NCI-H1930 (cell line): ENCODE results near the gene RTCB.

Experiments
- DNase-seq, 2 experiments: peaks; one replicate each; lab custom pipeline; 2025; lab: John Stamatoyannopoulos, UW

RTCB gene

GRCh38 chr22:32411829-32412592, at the start of gene RTCB:
RTCB (minus strand) TSS chr22:32412247; CDS start chr22:32412156, 91 bp downstream.
- DNase-seq, result peak; percentile 68 to 84

GRCh38 chr22:32457031-32457430, 45.0 kb upstream of the RTCB start:
- DNase-seq, result no peak

GRCh38 chr22:32448980-32449379, 36.9 kb upstream of the RTCB start:
- DNase-seq, result no peak

- no peak for DNase-seq
Observed at GRCh38 chr22:32446321-32446720, 34.3 kb upstream of the RTCB start.

DNA sequence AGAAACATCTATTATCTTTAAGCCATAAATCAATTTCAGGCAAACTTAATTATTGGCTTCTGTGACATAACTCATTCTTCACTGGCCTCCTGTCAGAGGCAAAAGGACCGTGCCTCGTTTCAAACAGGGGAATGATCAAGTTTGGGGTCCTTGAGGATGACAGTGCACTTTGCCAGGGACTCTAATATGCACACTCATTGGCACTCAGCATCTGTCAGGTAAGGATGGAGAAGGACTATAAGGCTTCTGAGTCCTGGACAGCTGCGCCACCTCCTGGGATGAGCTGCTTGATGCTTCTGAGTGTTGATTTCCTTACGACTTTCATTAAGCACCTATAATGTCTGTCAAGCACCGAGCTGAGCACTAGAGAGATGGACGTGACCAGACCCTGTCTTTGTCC, 32.0 kb upstream of the RTCB start:
- peak in 1 of 2 experiments; percentile 22 for DNase-seq

DNA sequence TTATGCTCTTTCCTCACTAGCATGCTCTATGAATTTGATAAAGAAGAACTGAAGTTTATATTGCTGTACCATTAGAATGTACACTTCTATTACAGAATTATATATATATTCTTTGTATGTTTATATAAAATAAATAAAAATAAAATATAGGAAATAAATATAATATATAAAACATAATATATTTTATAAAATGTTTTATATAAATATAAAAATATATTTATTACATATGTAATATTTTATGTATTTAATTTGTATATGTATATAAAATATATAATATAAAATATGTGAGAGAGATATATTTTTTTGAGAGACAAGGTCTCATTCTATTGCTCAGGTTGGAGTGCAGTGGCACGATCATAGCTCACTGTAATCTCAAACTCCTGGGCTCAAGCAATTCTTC, 18.3 kb upstream of the RTCB start:
- no peak for DNase-seq

DNA sequence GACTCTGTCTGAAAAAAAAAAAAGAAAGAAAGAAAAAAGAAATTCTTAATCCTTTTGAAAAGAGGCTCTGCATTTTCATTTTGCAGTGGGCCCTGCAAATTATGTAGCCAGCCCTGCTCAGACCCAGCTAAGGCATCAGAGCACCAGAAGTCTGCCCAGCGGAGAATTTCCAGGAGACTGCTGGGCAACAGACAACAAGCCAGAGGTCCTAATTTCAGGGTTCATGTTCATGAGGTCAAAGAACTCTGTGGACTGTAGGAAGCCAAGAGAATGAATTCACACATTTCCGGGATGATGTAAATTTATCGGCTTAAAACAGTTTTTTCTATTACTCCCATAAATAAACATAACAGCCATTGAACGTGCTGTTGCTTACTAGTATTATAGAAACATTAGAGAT, 14.8 kb upstream of the RTCB start:
- DNase-seq, result no peak

- no peak for DNase-seq
Observed at GRCh38 chr22:32423664-32424063, 11.6 kb upstream of the RTCB start.

DNA sequence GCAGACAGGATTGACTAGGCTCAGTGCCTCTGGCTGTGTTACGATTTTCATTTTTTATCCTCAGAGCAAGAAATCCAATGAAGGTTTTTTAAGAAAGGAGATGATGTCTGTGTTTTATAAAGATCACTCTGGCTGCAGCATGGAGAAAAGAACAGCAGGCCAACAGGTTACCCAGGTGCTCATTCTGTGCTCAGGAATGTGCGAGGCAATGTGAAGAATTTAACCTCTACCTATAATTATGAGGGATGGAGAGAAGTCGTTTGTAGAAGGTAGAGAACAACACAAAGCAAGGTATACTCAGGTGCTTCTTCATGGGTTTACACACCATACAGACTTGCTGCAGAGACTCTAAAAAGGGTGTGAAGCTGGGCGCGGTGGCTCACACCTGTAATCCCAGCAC, 10.0 kb upstream of the RTCB start:
- DNase-seq, result no peak

- DNase-seq, result no peak
Observed at GRCh38 chr22:32421484-32421883, 9.4 kb upstream of the RTCB start.

DNA sequence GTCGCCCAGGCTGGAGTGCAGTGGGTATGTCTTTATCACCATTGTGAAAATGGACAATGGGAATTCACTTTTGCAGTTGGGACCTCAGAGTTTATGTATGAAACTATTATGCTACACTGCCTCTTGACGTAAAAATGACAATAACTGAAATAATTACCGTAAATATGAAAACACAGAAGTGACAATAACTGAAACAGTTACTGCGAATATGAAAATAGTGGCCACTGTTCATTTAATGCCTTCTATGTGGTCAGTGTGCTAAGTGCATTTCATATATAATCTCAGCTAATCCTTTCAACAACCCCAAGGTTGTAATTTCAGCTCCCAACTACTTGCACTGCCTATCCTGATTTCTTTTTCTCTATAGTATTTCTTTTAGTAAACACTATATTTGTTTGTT, 5.9 kb upstream of the RTCB start:
- no peak for DNase-seq

DNA sequence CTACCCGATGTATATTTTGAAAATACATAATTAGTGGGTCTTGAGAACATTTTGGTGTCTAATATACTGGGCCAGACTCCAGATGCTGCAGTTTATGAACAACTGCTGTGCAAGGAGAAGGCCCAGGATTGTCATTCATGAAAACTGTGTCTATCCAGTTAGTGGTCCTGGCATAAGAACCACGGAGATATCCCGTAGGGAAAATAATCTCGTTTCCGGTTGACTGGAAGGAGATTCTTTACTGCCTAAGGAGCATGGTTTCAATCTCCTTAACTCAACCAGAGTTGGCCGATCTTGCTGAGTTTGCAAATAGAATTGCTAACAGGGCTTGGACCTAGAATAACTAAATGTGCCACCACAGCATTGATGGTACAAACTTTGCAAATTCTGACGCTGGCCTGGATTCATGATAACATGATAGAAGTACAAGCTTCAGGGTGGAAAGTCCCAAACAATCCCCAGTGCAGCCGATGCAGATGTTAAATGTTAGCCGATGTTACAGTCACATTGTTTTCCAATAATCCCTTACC, 4.6 kb upstream of the RTCB start:
- no peak for DNase-seq

- DNase-seq, result no peak
Observed at GRCh38 chr22:32414191-32414590, 2.1 kb upstream of the RTCB start.

DNA sequence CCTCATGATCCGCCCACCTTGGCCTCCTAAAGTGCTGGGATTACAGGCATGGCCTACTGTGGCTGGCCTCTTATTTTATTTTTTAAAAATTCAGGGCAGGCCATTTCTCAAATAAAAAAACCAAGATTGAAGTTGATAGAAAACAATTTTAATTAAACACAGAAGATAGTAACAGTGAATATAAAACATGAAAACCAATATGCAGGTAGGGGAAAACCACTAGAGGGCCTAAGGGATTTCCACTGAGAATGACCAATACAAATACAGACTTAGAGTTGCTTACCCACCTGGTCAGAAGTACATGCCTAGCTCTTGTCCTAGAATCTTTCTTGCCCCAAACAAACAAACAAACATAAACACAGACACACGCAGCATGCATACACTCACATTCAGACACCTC, 1.7 kb upstream of the RTCB start:
- no peak for DNase-seq

DNA sequence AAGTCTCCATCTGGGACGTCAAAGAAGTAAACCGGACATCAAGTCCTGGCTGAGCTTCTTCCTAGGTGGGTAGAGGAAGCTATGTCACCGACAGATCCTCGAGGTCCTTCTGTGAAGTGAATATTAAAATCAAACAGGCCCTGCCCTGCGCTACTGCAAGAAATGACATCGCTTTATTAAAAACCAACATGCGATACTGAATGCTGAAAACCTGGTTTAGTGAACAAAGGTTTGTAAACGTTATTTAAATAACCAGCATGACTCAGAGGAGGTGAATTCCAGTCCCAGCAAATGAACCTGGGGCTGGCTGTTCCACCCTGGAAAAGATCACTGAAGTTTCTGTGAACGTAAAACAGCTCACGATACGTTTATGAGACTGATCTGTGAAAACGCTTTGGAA, 645 bp downstream of the RTCB start:
- DNase-seq, result no peak

DNA sequence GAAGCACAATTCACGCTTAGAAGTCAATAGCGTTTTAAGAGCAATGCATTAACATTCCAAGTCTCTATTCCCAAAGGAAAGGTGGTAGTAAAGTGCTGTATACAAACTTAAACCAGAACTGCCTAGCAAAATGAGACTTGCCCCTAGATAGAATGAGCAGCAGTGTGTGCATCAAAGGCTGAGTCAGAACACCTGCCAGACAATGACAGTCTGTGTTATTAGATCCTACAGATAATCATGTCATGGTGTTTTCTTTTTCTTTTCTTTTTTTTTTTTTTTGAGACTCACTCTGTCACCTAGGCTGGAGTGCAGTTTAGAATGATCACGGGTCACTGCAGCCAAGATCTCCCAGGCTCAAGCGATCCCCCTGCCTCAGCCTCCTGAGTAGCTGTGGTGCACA, 1.6 kb downstream of the RTCB start:
- DNase-seq, result no peak

- DNase-seq, result no peak
Observed at GRCh38 chr22:32409977-32410376, 2.1 kb downstream of the RTCB start.

GRCh38 chr22:32407936-32408335, 4.1 kb downstream of the RTCB start:
- DNase-seq, result no peak

DNA sequence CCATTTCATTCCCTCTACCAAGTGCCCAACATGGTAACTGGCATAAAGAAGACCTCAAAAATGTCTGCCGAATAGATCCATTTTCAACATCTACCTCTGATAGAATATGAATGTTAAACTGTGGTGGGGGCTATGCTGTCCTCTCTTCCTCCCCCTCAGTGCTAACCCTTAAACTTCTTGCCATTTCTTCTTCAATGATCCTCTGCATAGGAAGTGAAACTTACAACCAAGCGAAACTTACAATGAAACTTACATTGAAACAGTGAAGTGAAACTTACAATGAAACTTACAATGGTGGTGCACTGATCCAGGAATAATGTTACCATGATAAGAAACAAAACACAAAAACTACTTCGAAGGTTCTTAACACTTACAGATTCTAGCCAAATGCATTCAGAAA, 4.7 kb downstream of the RTCB start:
- no peak for DNase-seq

GRCh38 chr22:32404021-32404420, 8.0 kb downstream of the RTCB start:
- DNase-seq, result no peak

GRCh38 chr22:32401486-32401885, 10.6 kb downstream of the RTCB start:
- DNase-seq, result no peak

DNA sequence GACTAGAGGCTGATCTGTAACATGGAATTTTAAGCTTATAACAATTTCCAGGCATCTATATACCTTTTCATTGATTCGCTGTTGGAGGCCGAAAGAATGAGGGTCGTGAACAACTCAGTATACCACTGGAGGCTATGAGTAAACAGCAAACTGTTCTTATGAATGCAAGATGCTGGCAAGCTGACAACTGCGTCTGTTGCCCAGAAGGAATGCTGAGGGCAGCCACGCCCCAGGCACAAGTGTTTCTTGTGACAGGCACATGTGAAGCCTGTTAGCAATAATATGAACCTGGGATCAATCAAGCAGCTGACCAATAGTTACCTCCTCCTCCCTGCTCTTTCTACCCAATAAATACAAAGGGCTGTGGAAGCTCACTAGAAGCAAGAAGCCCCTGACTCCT, 15.3 kb downstream of the RTCB start:
- DNase-seq, result no peak

GRCh38 chr22:32396255-32396654, 15.8 kb downstream of the RTCB start:
- DNase-seq, result no peak

DNA sequence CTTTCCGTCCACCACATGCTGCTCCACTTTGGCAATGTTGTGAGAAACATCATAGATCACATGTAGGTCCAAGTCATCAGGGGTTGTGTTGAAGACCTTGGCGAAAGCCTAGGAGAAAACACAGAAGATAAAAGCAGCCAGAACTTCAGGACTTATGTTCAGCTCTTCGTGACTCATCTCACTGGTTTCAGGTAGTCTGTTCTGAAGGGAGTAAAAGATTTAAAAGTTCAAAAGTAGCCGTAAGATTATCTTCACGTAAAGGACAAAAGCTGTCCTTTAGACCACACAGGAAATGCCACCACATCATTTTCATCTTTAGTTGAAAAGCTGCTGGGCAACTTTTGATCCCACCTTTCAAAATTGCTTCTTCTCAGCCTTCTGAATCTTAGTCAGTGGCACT, 16.9 kb downstream of the RTCB start:
- DNase-seq, result no peak
